Spleen (tissue), 7 donors: Measurements from ENCODE around the gene MYCBP.

ENCODE experiments used
- POLR2A ChIP-seq, 3 donors: fragments of 450-650 bp; IDR thresholded peaks; one replicate each; pipeline ENCODE4 v1.5.1; 2017; ENCODE audit warnings: antibody characterized with exemption in 3 of 3, mild to moderate bottlenecking in 1 of 3
- POLR2AphosphoS5 ChIP-seq, 3 donors: sonication (generic); formaldehyde crosslinking; IDR thresholded peaks; one replicate each; pipeline ENCODE4 v1.5.1; 2017; ENCODE audit warnings: antibody characterized with exemption in 3 of 3
- TF ChIP-seq, protein P1 (sequence below), 11 experiments: fragments of 200-600 bp in 7 of 11; fragments of 450-650 bp in 4 of 11; sonication (generic) in 4 of 11; IDR thresholded peaks in 8 of 11; conservative IDR thresholded peaks in 3 of 11; 1 replicate in 7 of 11; 2 replicates in 4 of 11; pipeline versions ENCODE4 v1.4.0 to v1.8.0; 2016 to 2021; ENCODE audit warnings: antibody characterized with exemption in 11 of 11, inconsistent platforms in 4 of 11, mild to moderate bottlenecking in 1 of 11
- donor health status: DM: no; HTN: no; CAD: no; lungs with moderate emphysema.
- donor health status: DM: no; HTN: no; CAD: no.
- donor health status: DM: no; HTN: no; CAD: no.

DNA sequence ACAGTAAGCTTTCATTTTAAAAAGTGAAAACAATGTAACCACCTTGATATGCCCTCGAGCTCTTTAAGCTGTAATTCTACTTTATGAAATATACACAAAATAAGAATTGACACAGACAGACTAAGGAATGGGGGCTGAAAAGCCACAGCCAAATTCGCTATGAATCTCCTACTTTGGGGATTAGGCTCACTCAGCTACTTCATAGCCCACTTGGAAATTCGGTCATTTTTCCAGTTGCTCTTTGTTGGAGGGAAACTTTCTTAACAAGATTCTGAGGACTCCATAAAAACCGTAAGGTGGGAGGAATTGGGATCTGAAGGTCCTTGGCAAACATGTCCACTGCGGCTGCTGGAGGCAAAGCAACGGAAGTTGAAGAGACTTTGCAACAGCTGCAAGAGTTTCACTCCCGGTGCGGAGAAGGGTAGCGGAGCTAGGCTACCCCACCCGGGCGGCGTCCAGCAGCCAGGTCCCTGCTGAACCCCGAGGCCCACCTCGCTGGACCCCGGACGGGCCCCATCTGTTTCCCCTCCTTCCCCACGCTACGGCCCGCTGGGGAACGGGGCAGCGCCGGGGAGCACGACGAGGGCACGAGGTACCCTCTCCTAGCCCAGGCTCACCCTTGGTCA is 634 bp downstream of the MYCBP start:
- TF ChIP-seq, protein P1, sequence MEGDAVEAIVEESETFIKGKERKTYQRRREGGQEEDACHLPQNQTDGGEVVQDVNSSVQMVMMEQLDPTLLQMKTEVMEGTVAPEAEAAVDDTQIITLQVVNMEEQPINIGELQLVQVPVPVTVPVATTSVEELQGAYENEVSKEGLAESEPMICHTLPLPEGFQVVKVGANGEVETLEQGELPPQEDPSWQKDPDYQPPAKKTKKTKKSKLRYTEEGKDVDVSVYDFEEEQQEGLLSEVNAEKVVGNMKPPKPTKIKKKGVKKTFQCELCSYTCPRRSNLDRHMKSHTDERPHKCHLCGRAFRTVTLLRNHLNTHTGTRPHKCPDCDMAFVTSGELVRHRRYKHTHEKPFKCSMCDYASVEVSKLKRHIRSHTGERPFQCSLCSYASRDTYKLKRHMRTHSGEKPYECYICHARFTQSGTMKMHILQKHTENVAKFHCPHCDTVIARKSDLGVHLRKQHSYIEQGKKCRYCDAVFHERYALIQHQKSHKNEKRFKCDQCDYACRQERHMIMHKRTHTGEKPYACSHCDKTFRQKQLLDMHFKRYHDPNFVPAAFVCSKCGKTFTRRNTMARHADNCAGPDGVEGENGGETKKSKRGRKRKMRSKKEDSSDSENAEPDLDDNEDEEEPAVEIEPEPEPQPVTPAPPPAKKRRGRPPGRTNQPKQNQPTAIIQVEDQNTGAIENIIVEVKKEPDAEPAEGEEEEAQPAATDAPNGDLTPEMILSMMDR (IDR thresholded peaks at IDR 0.05 in 8 of 11, conservative IDR thresholded peaks at IDR 0.05 in 3 of 11): no peak
- TF ChIP-seq POLR2A (IDR thresholded peaks at IDR 0.05): no peak
- TF ChIP-seq POLR2AphosphoS5 (IDR thresholded peaks at IDR 0.05): no peak
